NT2/D1 (cell line): ENCODE measurements around the gene ATP11B.

Experiments
- SUZ12 ChIP-seq: IDR thresholded peaks from 2 replicates; pipeline ENCODE4 v1.6.1; 2011; ENCODE audit not compliant: insufficient read length, insufficient read depth; ENCODE audit errors: extremely low read depth
- ZNF274 ChIP-seq: IDR thresholded peaks from 2 replicates; pipeline ENCODE4 v1.6.1; 2011; ENCODE audit warnings: mild to moderate bottlenecking, low read depth, low read length

- TF ChIP-seq ZNF274, result no peak
- no peak for TF ChIP-seq SUZ12
Observed at GRCh38 chr3:182818296-182818978, 25.1 kb downstream of the ATP11B start.
